Ecto neural progenitor cell (in vitro differentiated cells): ENCODE results near the gene MAP2.
"Not testable (repeated sequence)": the region's sequence is repeated elsewhere in the genome, so short reads cannot be mapped to it uniquely, and the experiment has no call there.

ENCODE experiments used
- DNase-seq: peaks from one replicate; pipeline ENCODE4 v3.0.0-alpha.2; 2018; ENCODE audit warnings: low spot score

The MAP2 gene

GRCh38 chr2:209592106-209592505 is 168.3 kb downstream of the MAP2 start:
- DNase-seq = no peak

- no peak for DNase-seq
Measured at GRCh38 chr2:209593930-209594329, 170.1 kb downstream of the MAP2 start.

- no peak for DNase-seq
Measured at GRCh38 chr2:209596262-209596661, 172.4 kb downstream of the MAP2 start.

DNA sequence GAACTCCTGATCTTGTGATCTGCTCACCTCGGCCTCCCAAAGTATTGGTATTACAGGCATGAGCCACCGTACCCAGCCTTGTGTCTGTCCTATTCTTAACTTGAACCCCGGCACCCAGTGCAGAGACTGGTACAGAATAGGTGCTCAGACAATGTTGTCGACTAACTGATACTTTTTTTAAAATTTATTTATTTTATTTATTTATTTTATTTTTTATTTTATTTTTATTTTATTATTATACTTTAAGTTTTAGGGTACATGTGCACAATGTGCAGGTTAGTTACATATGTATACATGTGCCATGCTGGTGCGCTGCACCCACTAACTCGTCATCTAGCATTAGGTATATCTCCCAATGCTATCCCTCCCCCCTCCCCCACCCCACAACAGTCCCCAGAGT is 174.4 kb downstream of the MAP2 start:
- DNase-seq = not testable (repeated sequence)

DNA sequence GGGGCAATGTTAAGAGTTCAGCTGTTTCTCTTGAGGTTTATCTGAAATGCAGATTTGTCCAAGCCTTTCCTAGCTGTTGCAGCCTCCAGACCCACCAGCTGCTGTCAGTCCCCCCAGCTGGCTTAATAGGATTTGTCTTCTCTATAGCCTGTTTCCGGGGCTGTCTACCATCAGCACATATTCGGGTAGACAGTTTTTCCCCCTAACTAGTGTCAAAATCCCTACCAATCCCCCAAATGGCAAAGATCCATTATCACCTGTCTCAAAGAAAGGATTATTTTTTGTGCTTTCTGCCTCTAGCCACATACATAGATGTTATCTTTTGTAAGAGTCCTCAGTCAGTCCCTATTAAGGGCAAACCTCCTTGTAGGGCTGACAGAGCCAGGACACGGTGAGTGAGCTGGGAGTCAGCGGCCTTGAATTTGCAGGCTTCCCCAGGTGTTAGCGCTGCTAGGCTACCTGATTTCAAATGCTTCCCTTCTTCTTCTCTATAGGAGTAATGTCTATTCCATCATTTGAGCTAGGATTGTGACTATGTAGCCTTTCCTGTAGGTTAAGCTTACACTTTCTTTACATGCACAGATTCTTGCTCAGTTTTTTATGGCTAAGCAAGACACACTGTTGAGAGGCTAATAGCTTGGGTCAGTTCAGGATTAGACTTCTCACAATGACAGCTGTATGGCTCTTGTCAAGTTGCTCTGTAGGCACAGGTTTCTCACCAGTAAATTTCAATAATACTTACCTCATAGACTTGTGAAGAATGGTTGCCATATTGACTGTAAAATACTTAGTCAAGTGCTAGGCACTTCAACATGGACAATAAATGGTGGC is 176.7 kb downstream of the MAP2 start:
- no peak for DNase-seq

DNA sequence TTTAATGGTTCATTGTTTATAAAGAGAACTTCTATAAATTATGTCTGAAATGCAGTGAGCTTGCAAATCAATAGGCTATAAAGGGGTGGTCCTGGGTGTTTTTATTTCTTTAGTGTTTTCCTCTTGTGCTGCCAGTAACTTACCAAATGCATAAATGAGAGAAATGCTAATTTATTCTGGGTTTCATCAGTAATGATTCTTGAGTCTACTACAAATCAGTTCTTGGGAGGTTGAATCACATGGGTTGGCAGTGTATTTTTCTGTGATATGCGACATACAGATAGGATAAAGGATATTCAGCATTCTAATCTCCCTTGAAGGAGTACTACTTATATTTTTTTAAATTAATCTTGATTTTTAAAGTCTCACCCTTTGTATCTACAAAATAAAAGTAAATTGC is 177.7 kb downstream of the MAP2 start:
- no peak for DNase-seq

DNA sequence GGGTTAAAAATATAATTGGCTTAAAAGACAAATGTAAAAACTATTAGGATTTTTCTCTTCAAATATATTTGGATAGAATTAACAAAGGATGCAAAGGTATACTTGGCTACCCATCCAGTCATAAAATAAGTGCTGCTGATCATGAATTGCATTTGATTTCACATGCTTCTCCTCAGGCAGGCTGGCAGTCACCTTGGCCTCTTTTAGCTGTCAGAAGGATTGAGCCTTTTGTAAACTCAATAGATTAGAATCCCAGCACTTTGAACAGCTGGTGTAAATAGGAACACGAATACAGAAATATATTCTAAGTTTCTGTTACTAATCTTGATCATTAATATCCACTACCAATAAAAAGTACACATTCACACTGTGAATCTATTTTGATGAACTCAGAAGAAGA is 178.4 kb downstream of the MAP2 start:
- DNase-seq = no peak

- DNase-seq = no peak
Measured at GRCh38 chr2:209609531-209609930, 185.7 kb downstream of the MAP2 start.

DNA sequence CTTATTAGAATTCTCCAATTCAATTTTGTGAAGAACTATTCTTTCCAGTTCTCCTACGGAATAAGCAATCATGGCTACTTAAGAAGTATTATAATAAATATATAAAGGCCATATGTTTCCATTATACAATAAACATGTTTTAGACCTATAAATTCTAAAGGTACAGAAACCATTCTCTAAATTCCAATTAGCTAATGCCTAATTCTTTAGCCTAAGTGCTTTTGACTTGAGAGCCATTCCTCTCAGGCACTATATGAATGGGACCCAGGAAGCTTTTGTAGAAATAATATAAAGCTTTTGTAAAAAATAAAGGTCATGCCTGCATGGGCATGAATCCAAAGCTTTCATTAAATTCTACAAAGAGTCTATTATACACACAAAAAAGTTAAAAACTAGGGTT is 186.8 kb downstream of the MAP2 start:
- no peak for DNase-seq

- DNase-seq = no peak
Measured at GRCh38 chr2:209613649-209614305, 189.9 kb downstream of the MAP2 start.

GRCh38 chr2:209614690-209615369 is 191.0 kb downstream of the MAP2 start:
- peak; percentile 66 for DNase-seq

GRCh38 chr2:209619782-209620181 is 195.9 kb downstream of the MAP2 start:
- DNase-seq = no peak

GRCh38 chr2:209624192-209624938 is 200.5 kb downstream of the MAP2 start:
- no peak for DNase-seq

DNA sequence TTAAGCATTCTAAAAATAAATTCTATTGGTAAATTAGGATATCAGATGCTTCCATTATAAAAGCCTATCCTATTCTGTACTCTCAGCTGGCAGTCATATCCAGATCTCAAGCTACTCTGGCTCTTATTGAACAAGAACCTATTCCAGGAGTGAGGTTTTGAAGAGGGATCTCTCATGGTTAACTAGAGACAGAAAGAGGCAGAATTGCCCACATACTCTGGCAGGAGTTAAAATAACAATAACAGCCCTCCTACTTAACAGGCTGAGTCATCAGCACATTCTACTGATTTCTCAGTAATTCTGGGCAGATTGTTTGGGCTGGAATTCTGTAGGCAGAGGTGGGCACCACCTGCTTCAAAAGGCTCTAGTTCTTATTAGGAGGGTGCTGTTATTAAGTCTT is 205.8 kb downstream of the MAP2 start:
- no peak for DNase-seq

- no peak for DNase-seq
Measured at GRCh38 chr2:209633911-209634310, 210.1 kb downstream of the MAP2 start.

DNA sequence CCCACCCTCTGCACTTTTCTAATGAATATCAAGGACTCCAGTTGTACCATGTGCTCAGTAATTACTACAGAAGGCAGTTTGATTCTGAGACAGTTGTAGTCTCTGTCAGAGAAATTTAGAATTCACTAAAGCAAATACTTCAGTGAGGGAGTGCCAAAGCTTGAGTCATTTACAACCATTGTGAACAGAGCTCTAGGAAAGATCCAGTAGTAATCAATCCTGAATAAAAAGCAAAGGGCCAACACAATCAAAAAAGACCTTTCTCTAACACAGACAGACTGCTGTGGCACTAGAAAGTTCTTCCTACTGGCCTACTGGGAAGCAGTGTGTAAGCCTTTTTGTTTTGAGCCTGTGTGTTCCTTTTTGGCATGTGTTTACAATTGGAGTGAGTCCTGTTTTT is 212.2 kb downstream of the MAP2 start:
- DNase-seq = no peak

DNA sequence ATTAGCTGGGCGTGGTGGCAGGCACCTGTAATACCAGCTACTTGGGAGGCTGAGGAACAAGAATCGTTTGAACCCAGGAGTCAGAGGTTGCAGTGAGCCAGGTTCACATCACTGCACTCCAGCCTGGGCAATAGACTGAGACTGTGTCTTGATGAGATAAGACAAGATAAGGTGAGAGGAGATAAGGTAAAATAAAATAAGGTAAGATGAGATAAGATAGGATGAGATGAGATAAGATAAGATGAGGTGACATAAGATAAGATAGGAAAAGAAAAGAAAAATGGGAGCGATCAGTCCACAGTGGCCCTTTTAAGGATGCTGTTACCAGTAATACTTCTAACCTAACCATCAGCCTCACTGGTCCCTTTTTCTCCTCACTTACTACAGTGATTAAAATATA is 213.4 kb downstream of the MAP2 start:
- DNase-seq = no peak

GRCh38 chr2:209638346-209638745 is 214.5 kb downstream of the MAP2 start:
- DNase-seq = no peak

- no peak for DNase-seq
Measured at GRCh38 chr2:209640358-209640757, 216.5 kb downstream of the MAP2 start.

- no peak for DNase-seq
Measured at GRCh38 chr2:209642146-209642820, 218.4 kb downstream of the MAP2 start.

- DNase-seq = no peak
Measured at GRCh38 chr2:209644842-209645241, 221.0 kb downstream of the MAP2 start.

DNA sequence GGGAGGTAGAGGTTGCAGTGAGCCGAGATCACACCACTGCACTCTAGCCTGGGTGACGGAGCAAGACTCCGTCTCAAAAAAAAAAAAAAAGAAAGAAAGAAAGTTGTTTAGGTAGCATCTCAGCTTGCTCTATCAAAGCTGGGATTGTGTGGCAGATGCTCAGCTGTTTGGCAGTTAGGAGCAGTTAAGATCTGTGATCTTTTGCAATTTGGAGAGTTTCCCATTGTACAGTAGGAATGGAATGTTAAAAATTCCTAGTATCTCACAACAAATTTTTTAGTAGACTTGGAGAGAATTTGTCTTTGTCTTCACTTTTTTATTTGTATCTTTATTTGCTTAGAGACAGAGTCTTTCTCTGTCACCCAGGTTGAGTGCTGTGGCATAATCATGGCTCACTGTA is 224.9 kb downstream of the MAP2 start:
- DNase-seq = no peak
